H9 (cell line): ENCODE results near the gene ELOVL4. TPM values are rescaled to one million over a fixed set of nuclear protein-coding genes. Genes with fewer than 3 reads are reported as not detected.

Source experiments
- DNase-seq: peaks from one replicate; pipeline ENCODE4 v3.0.0-alpha.2; 2017
- H2AFZ ChIP-seq: one replicate; pipeline ENCODE4 v1.6.1; 2013; ENCODE audit warnings: mild to moderate bottlenecking, low read length, control low read depth, moderate library complexity
- H2AK5ac ChIP-seq: 2 replicates; pipeline ENCODE4 v1.6.1; 2013; ENCODE audit warnings: low read length, control low read depth, mixed read lengths; ENCODE audit not compliant: insufficient read length
- H2BK120ac ChIP-seq: one replicate; pipeline ENCODE4 v1.6.1; 2013; ENCODE audit warnings: low read depth, mild to moderate bottlenecking, low read length, control low read depth, inconsistent platforms; ENCODE audit not compliant: poor library complexity, severe bottlenecking
- H2BK12ac ChIP-seq: 2 replicates; pipeline ENCODE4 v1.6.1; 2013; ENCODE audit warnings: low read length, control low read depth, mixed read lengths, low read depth; ENCODE audit not compliant: insufficient read length
- H2BK15ac ChIP-seq: 2 replicates; pipeline ENCODE4 v1.6.1; 2013; ENCODE audit warnings: low read depth, low read length, control low read depth
- H2BK20ac ChIP-seq: one replicate; pipeline ENCODE4 v1.6.1; 2013; ENCODE audit warnings: low read depth, mild to moderate bottlenecking, low read length, control low read depth, inconsistent platforms; ENCODE audit not compliant: poor library complexity, severe bottlenecking
- H2BK5ac ChIP-seq: 2 replicates; pipeline ENCODE4 v1.6.1; 2013; ENCODE audit warnings: low read length, control low read depth, mixed read lengths; ENCODE audit not compliant: insufficient read length
- H3K14ac ChIP-seq: 2 replicates; pipeline ENCODE4 v1.6.1; 2013; ENCODE audit warnings: low read length, control low read depth; ENCODE audit not compliant: insufficient read depth
- H3K18ac ChIP-seq: 2 replicates; pipeline ENCODE4 v1.6.1; 2013; ENCODE audit warnings: low read depth, mild to moderate bottlenecking, mixed read lengths, low read length, control low read depth; ENCODE audit not compliant: insufficient read length
- H3K23ac ChIP-seq: 2 replicates; pipeline ENCODE4 v1.6.1; 2013; ENCODE audit warnings: low read length, control low read depth, mixed read lengths, low read depth; ENCODE audit not compliant: insufficient read length
- H3K23me2 ChIP-seq: 2 replicates; pipeline ENCODE4 v1.6.1; 2013; ENCODE audit warnings: low read depth, mild to moderate bottlenecking, mixed read lengths, low read length, control low read depth; ENCODE audit not compliant: insufficient read length, poor library complexity, severe bottlenecking
- H3K27ac ChIP-seq: 2 replicates; pipeline ENCODE4 v1.5.1; 2013; ENCODE audit warnings: low read length, control low read depth, mixed read lengths, low read depth; ENCODE audit not compliant: insufficient read length
- H3K27me3 ChIP-seq: 2 replicates; pipeline ENCODE4 v1.6.1; 2013; ENCODE audit warnings: low read length, control low read depth, inconsistent platforms; ENCODE audit not compliant: insufficient read depth
- H3K4ac ChIP-seq: 2 replicates; pipeline ENCODE4 v1.6.1; 2013; ENCODE audit warnings: low read depth, mild to moderate bottlenecking, control low read depth, inconsistent platforms, low read length, moderate library complexity
- H3K4me1 ChIP-seq: 2 replicates; pipeline ENCODE4 v1.6.1; 2013; ENCODE audit warnings: low read length, control low read depth, inconsistent platforms; ENCODE audit not compliant: insufficient read depth
- H3K4me2 ChIP-seq: 2 replicates; pipeline ENCODE4 v1.6.1; 2013; ENCODE audit warnings: low read length, control low read depth, mixed read lengths; ENCODE audit not compliant: insufficient read length, insufficient read depth
- H3K56ac ChIP-seq: 2 replicates; pipeline ENCODE4 v1.6.1; 2013; ENCODE audit warnings: low read depth, mild to moderate bottlenecking, mixed read lengths, low read length, control low read depth; ENCODE audit not compliant: insufficient read length
- H3K79me1 ChIP-seq: 2 replicates; pipeline ENCODE4 v1.6.1; 2013; ENCODE audit warnings: low read depth, mild to moderate bottlenecking, moderate library complexity, low read length, control low read depth, inconsistent platforms; ENCODE audit not compliant: insufficient read depth, poor library complexity, severe bottlenecking
- H3K79me2 ChIP-seq: 2 replicates; pipeline ENCODE4 v1.6.1; 2013; ENCODE audit warnings: low read length, control low read depth, inconsistent platforms; ENCODE audit not compliant: insufficient read depth
- H3K9ac ChIP-seq: 2 replicates; pipeline ENCODE4 v1.6.1; 2013; ENCODE audit warnings: low read length, control low read depth, mixed read lengths; ENCODE audit not compliant: insufficient read length; ENCODE audit errors: extremely low read depth
- H3K9me3 ChIP-seq: one replicate; pipeline ENCODE4 v1.6.1; 2013; ENCODE audit warnings: low read depth, low read length, inconsistent platforms; ENCODE audit not compliant: control insufficient read depth
- H3T11ph ChIP-seq: one replicate; pipeline ENCODE4 v1.6.1; 2013; ENCODE audit warnings: mild to moderate bottlenecking, low read length, control low read depth, inconsistent platforms
- H4K20me1 ChIP-seq: one replicate; pipeline ENCODE4 v1.6.1; 2013; ENCODE audit not compliant: control insufficient read depth, insufficient read length, insufficient read depth
- H4K5ac ChIP-seq: 2 replicates; pipeline ENCODE4 v1.6.1; 2013; ENCODE audit warnings: low read depth, mild to moderate bottlenecking, mixed read lengths, low read length, control low read depth; ENCODE audit not compliant: insufficient read length
- H4K8ac ChIP-seq: replicated peaks from 2 replicates; pipeline ENCODE4 v1.6.1; 2013; ENCODE audit warnings: low read length, control low read depth, mixed read lengths, low read depth; ENCODE audit not compliant: insufficient read length
- H4K91ac ChIP-seq: 2 replicates; pipeline ENCODE4 v1.6.1; 2013; ENCODE audit warnings: low read depth, mild to moderate bottlenecking, moderate library complexity, mixed read lengths, low read length, control low read depth; ENCODE audit not compliant: insufficient read length
- H3K27ac Mint-ChIP-seq, 3 experiments: 2 replicates in 2 of 3; 3 replicates in 1 of 3; pipeline ENCODE4 v1.8.0; 2020 to 2021; ENCODE audit warnings: mixed read lengths in 3 of 3, mild to moderate bottlenecking in 1 of 3, moderate library complexity in 1 of 3
- H3K27me3 Mint-ChIP-seq: 2 replicates; pipeline ENCODE4 v1.8.0; 2021; ENCODE audit warnings: low read depth, mild to moderate bottlenecking, moderate library complexity, mixed read lengths
- H3K36me3 Mint-ChIP-seq, 3 experiments: 2 replicates in 2 of 3; 3 replicates in 1 of 3; pipeline ENCODE4 v1.8.0; 2020 to 2021; ENCODE audit warnings: low read depth in 3 of 3, mixed read lengths in 3 of 3; ENCODE audit not compliant: insufficient read depth in 1 of 3
- H3K4me1 Mint-ChIP-seq, 2 experiments: 2 replicates each; pipeline ENCODE4 v1.8.0; 2020; ENCODE audit warnings: mixed read lengths in 2 of 2
- H3K4me3 Mint-ChIP-seq, 2 experiments: 2 replicates in 1 of 2; 3 replicates in 1 of 2; pipeline ENCODE4 v1.8.0; 2020 to 2021; ENCODE audit warnings: mild to moderate bottlenecking in 2 of 2, mixed read lengths in 2 of 2, moderate library complexity in 1 of 2
- H3K9me3 Mint-ChIP-seq, 2 experiments: 2 replicates in 1 of 2; 3 replicates in 1 of 2; pipeline ENCODE4 v1.8.0; 2020; ENCODE audit warnings: mild to moderate bottlenecking in 2 of 2, mixed read lengths in 2 of 2, moderate library complexity in 1 of 2
- total RNA-seq: library from RNA; stranded (reverse); gene quantifications from 2 replicates; pipeline ENCODE4 v1.2.1, GENCODE V29; 2021
- TF ChIP-seq, protein P1 (sequence below): fragments of 200-600 bp; sonication (generic); conservative IDR thresholded peaks from 3 replicates; pipeline ENCODE4 v1.8.0; 2021; ENCODE audit warnings: antibody characterized with exemption, mild to moderate bottlenecking

ELOVL4 gene
- total RNA-seq, 1 experiment from 2014 or later, result 10.1 TPM

GRCh38 chr6:79954849-79955248 lies 7.5 kb upstream of the ELOVL4 start:
- no peaks in the 10 kb centered on the region for H3K23me2 ChIP-seq
- peaks cover 4 to 8% of the 10 kb centered on the region in 2 experiments for H3K9me3 Mint-ChIP-seq
- no peak overlapping the region for H3K27ac ChIP-seq
- no peak for DNase-seq
- H3K23ac ChIP-seq, result no peak overlapping the region
- H3K9ac ChIP-seq, result no peak overlapping the region
- no peak overlapping the region for H2BK120ac ChIP-seq
- H2AK5ac ChIP-seq, result no peak overlapping the region
- H2BK12ac ChIP-seq, result no peak overlapping the region
- no peak overlapping the region for H4K8ac ChIP-seq
- H2BK20ac ChIP-seq, result no peak overlapping the region
- H2AFZ ChIP-seq, result no peak overlapping the region
- H2BK5ac ChIP-seq, result no peak overlapping the region
- H3T11ph ChIP-seq, result no peak overlapping the region
- no peaks in the 10 kb centered on the region for H3K27me3 Mint-ChIP-seq
- H3K18ac ChIP-seq, result no peak overlapping the region
- no peak overlapping the region for H3K56ac ChIP-seq
- no peak overlapping the region for H3K4me2 ChIP-seq
- H4K20me1 ChIP-seq, result no peaks in the 10 kb centered on the region
- H3K27me3 ChIP-seq, result no peaks in the 10 kb centered on the region
- TF ChIP-seq, protein P1, sequence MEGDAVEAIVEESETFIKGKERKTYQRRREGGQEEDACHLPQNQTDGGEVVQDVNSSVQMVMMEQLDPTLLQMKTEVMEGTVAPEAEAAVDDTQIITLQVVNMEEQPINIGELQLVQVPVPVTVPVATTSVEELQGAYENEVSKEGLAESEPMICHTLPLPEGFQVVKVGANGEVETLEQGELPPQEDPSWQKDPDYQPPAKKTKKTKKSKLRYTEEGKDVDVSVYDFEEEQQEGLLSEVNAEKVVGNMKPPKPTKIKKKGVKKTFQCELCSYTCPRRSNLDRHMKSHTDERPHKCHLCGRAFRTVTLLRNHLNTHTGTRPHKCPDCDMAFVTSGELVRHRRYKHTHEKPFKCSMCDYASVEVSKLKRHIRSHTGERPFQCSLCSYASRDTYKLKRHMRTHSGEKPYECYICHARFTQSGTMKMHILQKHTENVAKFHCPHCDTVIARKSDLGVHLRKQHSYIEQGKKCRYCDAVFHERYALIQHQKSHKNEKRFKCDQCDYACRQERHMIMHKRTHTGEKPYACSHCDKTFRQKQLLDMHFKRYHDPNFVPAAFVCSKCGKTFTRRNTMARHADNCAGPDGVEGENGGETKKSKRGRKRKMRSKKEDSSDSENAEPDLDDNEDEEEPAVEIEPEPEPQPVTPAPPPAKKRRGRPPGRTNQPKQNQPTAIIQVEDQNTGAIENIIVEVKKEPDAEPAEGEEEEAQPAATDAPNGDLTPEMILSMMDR, result no peak
- no peak overlapping the region for H4K5ac ChIP-seq
- no peaks in the 10 kb centered on the region; a peak in 2 of 7 replicates for H3K36me3 Mint-ChIP-seq
- H3K4me3 Mint-ChIP-seq, result no peak overlapping the region
- no peak overlapping the region for H3K27ac Mint-ChIP-seq
- no peak overlapping the region for H3K14ac ChIP-seq
- H4K91ac ChIP-seq, result no peak overlapping the region
- H3K4ac ChIP-seq, result no peak overlapping the region
- no peaks in the 10 kb centered on the region for H3K4me1 ChIP-seq
- no peaks in the 10 kb centered on the region for H3K79me2 ChIP-seq
- no peaks in the 10 kb centered on the region for H3K4me1 Mint-ChIP-seq
- H3K9me3 ChIP-seq, result no peaks in the 10 kb centered on the region
- no peak overlapping the region for H2BK15ac ChIP-seq
- H3K79me1 ChIP-seq, result no peaks in the 10 kb centered on the region
